MM.1S (cell line): ENCODE measurements around the gene MMAB.

Experiments used
- CTCF ChIP-seq: fragments of 300-600 bp; sonication (generic); IDR thresholded peaks from 2 replicates; pipeline ENCODE4 v1.5.1; 2016; ENCODE audit warnings: antibody characterized with exemption, low read length, mixed read lengths
- EZH2 ChIP-seq: fragments of 300-600 bp; sonication (generic); optimal IDR thresholded peaks from 2 replicates; pipeline ENCODE3; 2017; ENCODE audit warnings: low read depth, mild to moderate bottlenecking, antibody characterized with exemption, low read length, mixed read lengths

GRCh38 chr12:109555431-109556315, 17.6 kb downstream of the MMAB start:
- no peak for TF ChIP-seq CTCF
- no peak for TF ChIP-seq EZH2
